B cell (primary cell): ENCODE data around the gene TMEM132D. TPM values are rescaled to one million over a fixed set of nuclear protein-coding genes. Genes with fewer than 3 reads are reported as not detected.

Experiments
- ATAC-seq: fragments of 200-7000 bp; cut with Tn5 transposase; one replicate; pipeline ENCODE4 v1.10.0; 2021; ENCODE audit warnings: low read depth, mild to moderate bottlenecking, moderate number of reproducible peaks, moderate library complexity
- CTCF ChIA-PET: fragments of 350-600 bp; sonication (Branson Sonifier 250); formaldehyde crosslinking; loops from one replicate; lab custom pipeline; 2021; ENCODE audit warnings: antibody characterized with exemption, inconsistent platforms; lab: Charles Lee
- POLR2A ChIA-PET: fragments of 350-600 bp; sonication (Branson Sonifier 250); formaldehyde crosslinking; loops from one replicate; lab custom pipeline; 2021; ENCODE audit warnings: antibody characterized with exemption; lab: Charles Lee
- DNase-seq: peaks from one replicate; pipeline ENCODE4 v3.0.0; 2013
- H2AFZ ChIP-seq: 2 replicates; pipeline ENCODE4 v1.6.1; 2012; ENCODE audit warnings: mild to moderate bottlenecking, low read depth, low read length; ENCODE audit not compliant: insufficient read depth, poor library complexity, severe bottlenecking
- H3K27ac ChIP-seq, 2 donors: 1 replicate in 1 of 2; 2 replicates in 1 of 2; pipeline ENCODE4 v1.5.1; 2012 to 2013; ENCODE audit warnings: low read length in 2 of 2, mild to moderate bottlenecking in 2 of 2, moderate library complexity in 1 of 2
- H3K27me3 ChIP-seq, 4 experiments: fragments of 200-600 bp in 1 of 4; sonication (generic) in 1 of 4; replicated peaks in 1 of 4; 1 replicate in 2 of 4; 2 replicates in 2 of 4; pipeline versions ENCODE4 v1.6.1 to v1.7.0; 2013 to 2016; ENCODE audit warnings: low read length in 3 of 4, mild to moderate bottlenecking in 2 of 4, mixed read lengths in 1 of 4, moderate library complexity in 1 of 4; ENCODE audit not compliant: insufficient read depth in 4 of 4, control insufficient read depth in 3 of 4; ENCODE audit errors: control extremely low read depth in 1 of 4
- H3K36me3 ChIP-seq, 2 experiments: replicated peaks in 1 of 2; 1 replicate in 1 of 2; 2 replicates in 1 of 2; pipeline versions ENCODE4 v1.6.1 to v1.7.1; 2013; ENCODE audit warnings: low read length in 1 of 2; ENCODE audit not compliant: insufficient read depth in 2 of 2, control insufficient read depth in 1 of 2; ENCODE audit errors: control extremely low read depth in 1 of 2, extremely low read depth in 1 of 2
- H3K4me1 ChIP-seq, 2 donors: fragments of 200-600 bp in 1 of 2; sonication (generic) in 1 of 2; 1 replicate in 1 of 2; 2 replicates in 1 of 2; pipeline versions ENCODE4 v1.5.1 to v1.6.1; 2013 to 2017; ENCODE audit warnings: low read length in 2 of 2; ENCODE audit not compliant: control insufficient read depth in 2 of 2, insufficient read depth in 2 of 2
- H3K4me2 ChIP-seq: replicated peaks from 2 replicates; pipeline ENCODE3; 2012; ENCODE audit warnings: mild to moderate bottlenecking, low read depth, low read length; ENCODE audit not compliant: poor library complexity, severe bottlenecking
- H3K4me3 ChIP-seq, 5 experiments: fragments of 200-600 bp in 1 of 5; sonication (generic) in 1 of 5; 1 replicate in 3 of 5; 2 replicates in 2 of 5; pipeline versions ENCODE4 v1.5.1 to v1.7.0; 2011 to 2016; ENCODE audit warnings: low read length in 4 of 5, mild to moderate bottlenecking in 4 of 5, low read depth in 2 of 5, control low read depth in 1 of 5, moderate library complexity in 1 of 5; ENCODE audit not compliant: insufficient read depth in 1 of 5; ENCODE audit errors: control extremely low read depth in 1 of 5, extremely low read depth in 1 of 5
- H3K79me2 ChIP-seq: fragments of 200-600 bp; sonication (generic); one replicate; pipeline ENCODE4 v1.6.0; 2016; ENCODE audit warnings: low read length; ENCODE audit not compliant: control insufficient read depth, insufficient read depth
- H3K9ac ChIP-seq: fragments of 200-600 bp; sonication (generic); 2 replicates; pipeline ENCODE4 v1.6.1; 2017; ENCODE audit warnings: mild to moderate bottlenecking, low read length, moderate library complexity
- H3K9me3 ChIP-seq, 3 donors: one replicate each; pipeline versions ENCODE4 v1.6.1 to v1.7.1; 2013; ENCODE audit warnings: low read length in 2 of 3; ENCODE audit not compliant: control insufficient read depth in 2 of 3, insufficient read depth in 1 of 3; ENCODE audit errors: control extremely low read depth in 1 of 3
- H4K20me1 ChIP-seq: 2 replicates; pipeline ENCODE4 v1.6.0; 2012; ENCODE audit warnings: mild to moderate bottlenecking, low read length; ENCODE audit not compliant: insufficient read depth, control insufficient read depth, poor library complexity, severe bottlenecking
- H3K27ac Mint-ChIP-seq: one replicate; pipeline ENCODE4 v1.8.0; 2021; ENCODE audit warnings: mixed read lengths
- H3K27me3 Mint-ChIP-seq: one replicate; pipeline ENCODE4 v1.8.0; 2021; ENCODE audit warnings: mixed read lengths
- H3K4me1 Mint-ChIP-seq: one replicate; pipeline ENCODE4 v1.8.0; 2021; ENCODE audit warnings: mixed read lengths
- H3K4me3 Mint-ChIP-seq: one replicate; pipeline ENCODE4 v1.8.0; 2021; ENCODE audit warnings: mixed read lengths
- H3K9me3 Mint-ChIP-seq: one replicate; pipeline ENCODE4 v1.8.0; 2022; ENCODE audit warnings: mixed read lengths; ENCODE audit not compliant: insufficient read depth
- CTCF ChIP-seq: fragments of 200-600 bp; IDR thresholded peaks from one replicate; pipeline ENCODE4 v1.8.0; 2022; ENCODE audit warnings: antibody characterized with exemption, mild to moderate bottlenecking
- EZH2 ChIP-seq: IDR thresholded peaks from 2 replicates; pipeline ENCODE4 v1.6.1; 2012; ENCODE audit warnings: borderline replicate concordance, low read depth, mild to moderate bottlenecking, moderate library complexity, low read length; ENCODE audit not compliant: insufficient read depth, poor library complexity, severe bottlenecking
- WGBS: methylation state at CpG from one replicate; pipeline ENCODE4 v1.1.5; 2013; ENCODE audit warnings: missing lambda C conversion rate; ENCODE audit not compliant: insufficient coverage; 5-methylcytosine and 5-hydroxymethylcytosine counted together
- intact Hi-C: fragments of 100-400 bp; cut with micrococcal nuclease; formaldehyde crosslinking; loops from one replicate; pipeline ENCODE4 v1.10.0; 2022
- polyA plus RNA-seq: library from polyadenylated mRNA; depleted of rRNA; stranded (reverse); fragments of >200 nt; gene quantifications from 2 replicates; pipeline ENCODE4 v1.2.3, GENCODE V29; 2012
- total RNA-seq, 2 donors: library from RNA; stranded (reverse); fragments of 120-200 nt in 1 of 2; gene quantifications; 1 replicate in 1 of 2; 2 replicates in 1 of 2; pipeline versions ENCODE4 v1.2.3 to v1.2.4, GENCODE V29; 2013 to 2022

TMEM132D gene
- total and polyA plus RNA-seq, 2 donors (not counting 1 experiment from before 2014, with no cell fraction given) = not detected

GRCh38 chr12:129201029-129201428 is 702.8 kb downstream of the TMEM132D start:
- H3K4me1 Mint-ChIP-seq = no peaks in the 10 kb centered on the region
- Histone ChIP-seq H3K27ac (no peak overlapping the region), H3K4me1 (no peaks in the 10 kb centered on the region), H3K36me3 (no peaks in the 10 kb centered on the region), H2AFZ (no peak overlapping the region), H3K27me3 (peaks cover 0 to 2% (median 0%) of the 10 kb centered on the region in 4 experiments), H4K20me1 (no peaks in the 10 kb centered on the region), H3K79me2 (no peaks in the 10 kb centered on the region), H3K9me3 (peaks cover 0 to 6% (median 0%) of the 10 kb centered on the region in 3 donors), H3K9ac (no peak overlapping the region), H3K4me3 (no peak overlapping the region), H3K4me2 (no peak overlapping the region)
- peaks cover 6% of the 10 kb centered on the region for H3K9me3 Mint-ChIP-seq
- H3K4me3 Mint-ChIP-seq = no peak overlapping the region
- H3K27ac Mint-ChIP-seq = no peak overlapping the region
- intact Hi-C loops = no loop called here
- no peak for DNase-seq
- peaks cover 7% of the 10 kb centered on the region for H3K27me3 Mint-ChIP-seq
- ATAC-seq = no peak
- ChIA-PET CTCF (no interaction called here), POLR2A (no interaction called here)
- TF ChIP-seq CTCF (no peak), EZH2 (no peak)
- WGBS = no CpG with 5 or more reads among the region's 2 CpGs

- peaks cover 0 to 6% (median 0%) of the 10 kb centered on the region in 3 donors for H3K9me3 ChIP-seq
- H3K9ac ChIP-seq = no peak overlapping the region
- ChIA-PET POLR2A (no interaction called here), CTCF (no interaction called here)
- no peak for DNase-seq
- H2AFZ ChIP-seq = no peak overlapping the region
- ATAC-seq = no peak
- no peak overlapping the region for H3K4me3 ChIP-seq
- H3K36me3 ChIP-seq = no peaks in the 10 kb centered on the region
- no peak overlapping the region for H3K27ac Mint-ChIP-seq
- intact Hi-C loops = no loop called here
- H3K27ac ChIP-seq = no peak overlapping the region
- H3K4me1 Mint-ChIP-seq = no peaks in the 10 kb centered on the region
- no peaks in the 10 kb centered on the region for H3K4me1 ChIP-seq
- H3K79me2 ChIP-seq = no peaks in the 10 kb centered on the region
- TF ChIP-seq EZH2 = no peak
- TF ChIP-seq CTCF = no peak
- peaks cover 7% of the 10 kb centered on the region for H3K27me3 Mint-ChIP-seq
- peaks cover 6% of the 10 kb centered on the region for H3K9me3 Mint-ChIP-seq
- H3K27me3 ChIP-seq = peaks cover 0 to 2% (median 0%) of the 10 kb centered on the region in 4 experiments
- H3K4me3 Mint-ChIP-seq = no peak overlapping the region
- WGBS = 78% methylated on average over 8 of the region's 8 CpGs
- no peak overlapping the region for H3K4me2 ChIP-seq
- no peaks in the 10 kb centered on the region for H4K20me1 ChIP-seq
These were observed 703.2 kb downstream of the TMEM132D start for GRCh38 chr12:129200576-129200975.
